C4-2B (cell line): ENCODE results near the gene EIF2S1.
A peak's percentile ranks its signal among the peaks of the same experiment; 100 is the strongest.
"Not testable (repeated sequence)": the region's sequence is repeated elsewhere in the genome, so short reads cannot be mapped to it uniquely, and the experiment has no call there.

Source experiments
- H3K27ac ChIP-seq: fragments of 450-650 bp; 2 replicates; pipeline ENCODE4 v1.5.1; 2017
- CTCF ChIP-seq: fragments of 450-650 bp; conservative IDR thresholded peaks from 2 replicates; pipeline ENCODE4 v1.5.1; 2017; ENCODE audit warnings: mild to moderate bottlenecking
- ZFX ChIP-seq: fragments of 450-650 bp; IDR thresholded peaks from 2 replicates; pipeline ENCODE4 v1.6.1; 2017

EIF2S1 gene

DNA sequence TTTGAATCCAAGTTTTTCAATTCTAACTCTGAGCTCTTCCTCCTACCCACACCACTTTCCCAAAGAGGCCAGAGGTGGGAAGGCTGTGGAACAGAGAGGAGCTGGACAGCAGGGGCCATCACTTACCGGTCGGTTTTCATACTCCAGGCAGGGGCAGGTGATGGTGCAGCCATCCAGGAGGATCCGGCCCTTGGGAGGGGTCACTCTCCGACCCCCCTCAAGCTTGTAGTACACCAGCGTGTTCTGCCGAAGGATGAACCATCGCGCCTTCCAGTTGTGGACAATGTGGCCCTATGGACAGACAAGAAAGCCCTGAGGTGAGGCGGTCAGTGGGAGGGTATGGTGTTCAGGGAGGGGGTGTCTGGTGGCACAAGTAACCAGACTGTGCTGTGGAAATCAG, 37.4 kb downstream of the EIF2S1 start:
- TF ChIP-seq ZFX, result no peak
- no peak for TF ChIP-seq CTCF
- H3K27ac ChIP-seq, result no peak overlapping the region

DNA sequence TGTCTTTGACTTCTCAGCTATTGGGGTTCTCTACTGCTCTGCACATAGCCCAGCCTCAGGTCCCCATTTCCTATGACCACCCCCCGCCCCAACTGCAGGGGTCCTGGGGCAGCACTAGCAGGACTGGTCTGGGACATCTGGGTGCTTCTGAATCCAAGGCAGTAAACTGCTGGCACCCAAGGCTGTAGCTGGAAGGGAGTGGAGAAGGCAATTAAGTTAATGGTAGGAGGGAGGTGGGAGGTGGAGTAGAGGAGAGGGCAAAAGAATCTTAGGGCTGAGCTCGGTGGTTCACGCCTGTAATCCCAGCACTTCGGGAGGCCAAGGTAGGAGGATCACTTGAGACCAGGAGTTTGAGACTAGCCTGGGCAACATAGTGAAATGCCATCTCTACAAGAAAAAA, 40.3 kb downstream of the EIF2S1 start:
- no peak overlapping the region for H3K27ac ChIP-seq
- no peak for TF ChIP-seq ZFX
- TF ChIP-seq CTCF, result no peak

DNA sequence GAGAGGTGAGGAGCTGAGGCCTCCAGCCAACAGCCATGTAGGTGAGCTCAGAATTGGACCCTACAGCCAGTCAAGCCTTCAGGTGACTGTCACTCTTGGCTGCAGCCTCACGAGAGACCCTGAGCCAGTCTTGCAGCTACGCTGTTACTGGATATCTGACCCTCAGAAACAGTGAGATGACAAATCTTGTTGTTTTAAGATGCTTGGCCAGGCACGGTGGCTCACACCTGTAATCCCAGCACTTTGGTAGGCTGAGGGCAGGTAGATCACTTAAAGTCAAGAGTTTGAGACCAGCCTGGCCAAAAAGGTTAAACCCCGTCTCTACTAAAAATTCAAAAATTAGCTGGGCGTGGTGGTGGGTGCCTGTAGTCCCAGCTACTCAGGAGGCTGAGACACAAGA, 45.6 kb downstream of the EIF2S1 start:
- no peak overlapping the region for H3K27ac ChIP-seq
- TF ChIP-seq CTCF (no peak), ZFX (no peak)

DNA sequence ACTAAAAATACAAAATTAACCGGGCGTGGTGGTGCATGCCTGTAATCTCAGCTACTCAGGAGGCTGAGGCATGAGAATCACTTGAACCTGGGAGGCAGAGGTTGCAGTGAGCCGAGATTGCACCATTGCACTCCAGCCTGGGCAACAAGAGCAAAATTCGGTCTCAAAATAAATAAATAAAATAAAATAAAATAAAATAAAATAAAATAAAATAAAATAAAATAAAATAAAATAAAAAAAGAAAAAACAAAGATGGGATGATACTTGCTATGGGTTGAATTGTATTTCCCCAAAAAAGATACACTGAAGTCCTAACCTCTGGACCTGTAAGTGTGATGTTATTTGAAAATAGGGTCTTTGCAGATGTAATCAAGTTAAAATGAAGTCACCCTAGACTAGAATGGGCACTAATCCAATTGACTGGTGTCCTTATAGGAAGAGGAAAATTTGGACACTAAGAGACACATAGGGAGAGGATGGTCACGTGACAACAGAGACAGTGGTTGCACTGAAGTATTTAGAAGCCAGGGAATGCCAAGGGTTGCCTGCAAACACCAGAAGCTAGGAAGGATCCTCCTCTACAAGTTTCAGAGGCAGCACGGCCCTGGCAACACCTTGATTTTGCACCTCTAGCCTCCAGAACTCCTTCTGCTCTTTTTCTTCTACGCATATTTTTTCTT, 48.1 kb downstream of the EIF2S1 start:
- H3K27ac ChIP-seq, result not testable (repeated sequence)

DNA sequence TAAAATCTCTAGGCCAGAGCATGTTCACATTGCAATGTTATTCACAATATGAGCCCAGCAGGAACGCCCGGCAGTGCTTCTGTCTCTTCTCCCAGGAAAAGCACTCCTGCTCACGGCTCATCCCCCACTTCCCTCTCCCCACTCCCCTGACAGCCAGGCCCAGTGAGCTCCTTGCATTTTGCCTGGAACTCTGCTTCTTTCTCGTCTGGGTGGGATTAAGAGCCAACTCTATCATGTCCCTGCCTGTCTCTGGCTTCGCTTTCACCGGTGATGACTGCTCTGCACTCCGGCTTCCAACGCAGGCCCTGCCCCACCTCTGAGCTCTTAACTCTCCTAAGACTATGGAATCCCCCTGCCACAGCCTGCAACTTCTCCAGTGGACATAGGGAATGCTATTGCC, 49.3 kb downstream of the EIF2S1 start:
- no peak for TF ChIP-seq ZFX
- no peak for TF ChIP-seq CTCF

GRCh38 chr14:67410313-67410712, 50.2 kb downstream of the EIF2S1 start:
- no peak overlapping the region for H3K27ac ChIP-seq

More for the DNA sequence above, 49.3 kb downstream of the EIF2S1 start:
- no peak overlapping the region for H3K27ac ChIP-seq

GRCh38 chr14:67411370-67411769, 51.2 kb downstream of the EIF2S1 start:
- no peak for TF ChIP-seq CTCF
- TF ChIP-seq ZFX, result no peak
- H3K27ac ChIP-seq, result no peak overlapping the region; the same call in 1 of the 2 replicates

More at GRCh38 chr14:67410313-67410712, 50.2 kb downstream of the EIF2S1 start:
- TF ChIP-seq ZFX, result no peak
- no peak for TF ChIP-seq CTCF

DNA sequence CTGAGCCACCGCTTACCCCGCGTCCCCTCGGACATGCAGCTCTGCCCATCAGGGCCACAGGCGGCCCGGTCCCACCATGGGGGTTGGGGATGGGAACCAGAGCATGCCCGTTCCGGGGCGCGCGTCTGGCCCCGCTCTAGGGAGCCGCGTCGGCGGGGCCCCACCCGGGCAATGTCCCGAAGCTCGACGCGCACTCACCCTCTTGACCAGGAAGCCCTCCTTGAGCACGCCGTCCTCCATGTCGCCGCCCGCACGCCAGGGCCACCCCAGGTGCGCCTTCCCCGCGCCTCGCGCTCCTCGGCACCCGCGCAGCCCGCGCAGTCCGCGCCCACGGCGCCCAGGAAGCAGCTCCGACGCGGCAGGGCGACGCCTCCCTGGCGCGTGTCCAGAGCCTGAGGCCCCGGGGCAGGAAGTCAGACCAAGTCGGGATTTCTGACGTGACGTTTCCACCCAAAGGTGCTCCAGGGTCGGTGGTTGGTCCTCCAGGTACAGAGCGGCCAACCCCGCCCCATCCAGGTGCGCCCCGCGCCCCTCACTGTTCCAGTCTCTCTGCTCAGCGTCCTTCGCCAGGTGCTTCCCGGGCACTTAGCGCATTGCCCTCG, 51.8 kb downstream of the EIF2S1 start, which contains the start of gene PLEK2:
TSS of gene PLEK2 (minus strand) at position 346 of the 602 bp plus-strand sequence. CDS start at position 240, 106 bp downstream.
- TF ChIP-seq ZFX, result no peak
- TF ChIP-seq CTCF, result no peak
- H3K27ac ChIP-seq, result peak within 1 kb of the TSS; percentile 14; the same call in 1 of the 2 replicates
